GM12875 (cell line): Measurements from ENCODE around the gene ALPG.
"Not testable (repeated sequence)": the region's sequence is repeated elsewhere in the genome, so short reads cannot be mapped to it uniquely, and the experiment has no call there.

ENCODE experiments used
- H3K4me3 ChIP-seq: one replicate; pipeline ENCODE4 v1.5.1; 2011; ENCODE audit warnings: low read depth, low read length, control low read depth
- TF ChIP-seq, protein P1 (sequence below): IDR thresholded peaks from 2 replicates; pipeline ENCODE4 v1.5.1; 2011; ENCODE audit warnings: low read depth, mild to moderate bottlenecking, control low read depth, inconsistent platforms, low read length, moderate library complexity, borderline replicate concordance; ENCODE audit not compliant: insufficient read depth

Gene ALPG

DNA sequence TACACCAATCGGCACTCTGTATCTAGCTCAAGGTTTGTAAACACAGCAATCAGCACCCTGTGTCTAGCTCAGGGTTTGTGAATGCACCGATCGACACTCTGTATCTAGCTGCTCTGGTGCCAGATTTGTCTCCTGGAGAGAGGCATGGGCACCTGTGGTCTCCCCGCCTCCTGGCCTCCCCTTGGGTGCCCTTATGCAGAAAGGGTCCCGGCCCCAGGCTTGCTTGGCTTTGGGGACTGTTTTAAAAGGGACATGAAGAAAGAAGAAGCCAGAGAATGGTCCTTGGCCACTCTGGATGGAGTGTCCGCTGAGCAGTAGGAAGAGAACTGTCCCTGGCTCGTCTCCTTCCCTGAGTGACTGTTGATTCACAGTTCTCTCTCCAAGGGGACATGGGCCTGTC lies 39.6 kb upstream of the ALPG start:
- TF ChIP-seq, protein P1, sequence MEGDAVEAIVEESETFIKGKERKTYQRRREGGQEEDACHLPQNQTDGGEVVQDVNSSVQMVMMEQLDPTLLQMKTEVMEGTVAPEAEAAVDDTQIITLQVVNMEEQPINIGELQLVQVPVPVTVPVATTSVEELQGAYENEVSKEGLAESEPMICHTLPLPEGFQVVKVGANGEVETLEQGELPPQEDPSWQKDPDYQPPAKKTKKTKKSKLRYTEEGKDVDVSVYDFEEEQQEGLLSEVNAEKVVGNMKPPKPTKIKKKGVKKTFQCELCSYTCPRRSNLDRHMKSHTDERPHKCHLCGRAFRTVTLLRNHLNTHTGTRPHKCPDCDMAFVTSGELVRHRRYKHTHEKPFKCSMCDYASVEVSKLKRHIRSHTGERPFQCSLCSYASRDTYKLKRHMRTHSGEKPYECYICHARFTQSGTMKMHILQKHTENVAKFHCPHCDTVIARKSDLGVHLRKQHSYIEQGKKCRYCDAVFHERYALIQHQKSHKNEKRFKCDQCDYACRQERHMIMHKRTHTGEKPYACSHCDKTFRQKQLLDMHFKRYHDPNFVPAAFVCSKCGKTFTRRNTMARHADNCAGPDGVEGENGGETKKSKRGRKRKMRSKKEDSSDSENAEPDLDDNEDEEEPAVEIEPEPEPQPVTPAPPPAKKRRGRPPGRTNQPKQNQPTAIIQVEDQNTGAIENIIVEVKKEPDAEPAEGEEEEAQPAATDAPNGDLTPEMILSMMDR = no peak
- H3K4me3 ChIP-seq = no peak overlapping the region

DNA sequence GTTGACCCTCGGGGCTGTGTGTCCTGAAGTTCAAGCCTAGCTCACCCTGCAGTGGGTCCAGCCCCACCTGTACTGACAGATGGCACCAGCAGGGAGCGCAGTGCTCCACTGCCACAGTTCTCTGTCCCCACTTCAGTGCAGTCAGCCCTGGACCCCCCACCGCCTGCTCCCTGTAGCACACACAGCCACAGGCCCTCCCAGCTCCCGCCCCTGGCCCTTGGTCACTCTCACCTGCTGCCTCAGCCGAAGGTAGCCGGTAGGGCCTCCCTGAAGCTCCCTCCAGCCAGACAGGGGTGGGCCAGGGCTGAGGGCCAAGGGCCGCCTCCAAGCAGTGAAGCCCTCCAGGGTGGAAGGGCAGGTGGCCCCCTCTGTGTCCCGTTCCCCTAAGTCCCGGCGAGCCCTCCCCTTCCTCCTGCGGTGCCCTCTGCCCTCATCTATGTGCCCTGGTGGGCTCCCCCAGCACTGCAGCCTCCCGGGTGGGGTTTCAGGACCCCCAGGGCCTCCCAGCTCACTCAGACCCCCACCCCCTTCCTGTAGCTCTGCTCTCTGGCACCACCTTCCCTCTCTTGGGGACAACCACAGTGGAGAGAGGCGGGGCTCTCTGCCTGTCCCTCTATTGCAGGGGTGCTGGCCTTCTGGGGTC lies 38.9 kb upstream of the ALPG start:
- H3K4me3 ChIP-seq = no peak overlapping the region
- TF ChIP-seq, protein P1 = peak; percentile 45; the same call in 1 of the 2 replicates

DNA sequence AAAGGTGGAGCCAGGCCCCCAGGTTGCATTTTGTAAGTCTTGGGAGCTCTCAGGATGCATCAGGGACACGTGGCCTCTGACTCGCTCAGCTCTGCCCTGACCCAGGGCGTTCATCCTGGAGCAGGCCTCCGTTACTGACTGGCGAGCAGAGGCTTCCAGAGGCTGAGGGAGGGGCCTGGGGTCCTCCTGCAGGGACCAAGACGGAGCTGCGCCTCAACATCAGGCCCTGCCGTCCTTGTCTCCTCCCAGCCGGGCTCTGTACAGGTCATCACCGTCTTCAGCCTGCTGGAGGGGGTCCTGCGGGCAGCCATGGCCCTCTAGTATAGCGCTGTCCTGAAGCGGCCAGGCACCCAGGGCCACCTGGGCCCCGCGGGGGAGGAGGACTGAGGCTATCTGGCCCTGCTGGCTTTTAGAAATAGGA lies 38.3 kb upstream of the ALPG start:
- H3K4me3 ChIP-seq = no peak overlapping the region
- TF ChIP-seq, protein P1 = no peak

DNA sequence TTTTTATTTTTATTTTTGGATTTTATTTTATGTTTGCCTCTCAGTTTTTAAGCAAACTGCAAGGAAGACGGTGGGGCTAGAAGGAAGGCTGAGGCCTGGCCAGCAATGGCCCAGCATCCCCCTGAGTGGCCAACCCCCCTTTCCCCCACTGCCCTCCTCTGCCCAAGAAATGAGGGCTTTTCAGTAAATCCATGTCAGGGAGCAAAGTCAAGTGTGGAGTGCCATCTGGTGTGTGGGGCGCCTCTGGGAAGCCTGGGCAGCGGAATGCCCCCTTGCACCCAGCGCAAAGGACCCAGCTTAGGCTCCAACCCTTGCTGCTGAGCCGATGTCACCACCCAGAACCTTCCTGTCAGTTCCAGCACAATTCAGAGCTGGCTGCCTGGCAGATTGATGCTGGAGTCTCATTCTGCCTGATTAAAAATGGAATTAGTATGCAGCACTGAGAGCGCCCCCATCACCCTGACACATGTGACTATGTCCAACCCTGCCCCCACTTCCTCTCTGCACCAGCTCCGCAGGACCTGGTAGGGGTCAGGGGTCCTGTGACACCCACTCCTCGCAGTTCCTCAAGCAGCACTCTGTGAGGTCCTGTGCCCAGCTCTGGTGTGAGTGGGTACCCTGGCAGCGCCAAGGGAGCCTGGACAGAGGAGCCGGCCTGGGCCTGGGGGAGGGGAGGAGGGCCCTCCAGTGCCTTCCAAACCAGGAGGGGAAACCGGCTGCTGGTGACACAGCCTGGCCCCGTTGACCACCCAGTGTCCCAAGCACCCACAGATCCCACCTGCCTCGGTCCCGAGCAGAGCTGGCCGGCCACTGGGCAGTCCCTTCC lies 37.3 kb upstream of the ALPG start:
- no peak overlapping the region for H3K4me3 ChIP-seq
- TF ChIP-seq, protein P1 = no peak

DNA sequence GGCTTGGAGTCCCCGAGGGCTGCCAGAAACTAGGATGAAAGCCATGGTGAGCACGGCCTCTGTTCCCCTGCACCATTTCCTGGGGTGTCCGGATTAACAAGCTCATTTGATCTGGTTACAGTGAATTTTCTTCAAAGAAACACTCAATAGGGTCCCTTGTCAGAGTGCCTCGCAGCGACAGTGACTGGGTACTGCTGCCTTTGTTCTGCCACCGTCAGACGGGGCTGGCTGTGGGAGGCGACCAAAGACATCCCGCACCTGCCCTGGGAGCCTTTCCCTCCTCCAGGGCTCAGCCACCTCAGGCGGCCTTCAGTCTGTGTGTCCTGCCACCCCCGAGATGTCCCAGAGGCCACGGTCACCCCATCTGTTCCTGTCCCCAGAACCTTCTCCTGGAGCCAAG lies 36.6 kb upstream of the ALPG start:
- H3K4me3 ChIP-seq = not testable (repeated sequence)

DNA sequence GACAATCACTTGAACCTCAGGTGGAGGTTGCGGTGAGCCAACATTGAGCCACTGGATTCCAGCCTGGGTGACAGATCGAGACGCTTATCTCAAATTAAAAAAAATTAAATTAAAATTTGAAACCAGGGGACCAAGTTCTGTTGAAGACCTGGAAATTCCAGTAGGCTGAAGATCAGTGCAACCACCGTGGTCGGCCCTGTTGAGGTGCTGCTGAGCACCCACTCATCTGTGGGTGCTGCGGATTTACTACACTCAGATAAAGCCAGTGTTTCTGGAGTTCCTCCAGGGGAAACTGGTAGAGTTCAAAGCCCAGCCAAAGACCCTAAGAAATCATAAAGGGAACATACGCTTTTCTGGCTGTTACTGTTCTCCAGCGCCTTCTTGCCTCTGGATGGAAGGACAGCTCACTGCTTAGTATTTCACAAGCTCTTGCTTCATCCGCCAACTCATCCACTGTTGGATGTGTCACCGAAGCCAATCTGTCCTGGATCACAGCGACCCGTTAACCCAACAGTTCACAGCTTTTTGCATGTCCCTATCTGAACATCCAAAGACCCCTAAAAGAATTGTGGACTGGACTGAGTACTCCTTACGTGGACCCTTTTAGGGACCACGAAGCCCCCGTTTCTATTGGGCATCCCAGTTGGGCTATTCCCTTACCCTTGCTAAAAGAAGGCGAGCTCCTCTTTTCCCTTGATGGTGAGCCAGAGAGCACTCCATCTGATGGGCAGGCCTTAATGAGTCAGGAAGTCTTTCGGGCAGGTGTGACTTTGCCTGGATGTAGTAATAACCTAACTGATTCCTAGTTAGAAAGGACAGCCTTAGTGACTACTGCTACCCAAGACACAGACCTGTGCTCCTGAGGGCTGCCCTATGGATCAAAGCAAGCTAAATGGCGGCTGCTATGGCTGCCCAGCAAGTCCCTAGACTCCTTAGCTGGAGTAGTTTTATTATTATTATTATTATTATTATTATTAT lies 34.1 kb upstream of the ALPG start:
- TF ChIP-seq, protein P1 = no peak
- H3K4me3 ChIP-seq = no peak overlapping the region

DNA sequence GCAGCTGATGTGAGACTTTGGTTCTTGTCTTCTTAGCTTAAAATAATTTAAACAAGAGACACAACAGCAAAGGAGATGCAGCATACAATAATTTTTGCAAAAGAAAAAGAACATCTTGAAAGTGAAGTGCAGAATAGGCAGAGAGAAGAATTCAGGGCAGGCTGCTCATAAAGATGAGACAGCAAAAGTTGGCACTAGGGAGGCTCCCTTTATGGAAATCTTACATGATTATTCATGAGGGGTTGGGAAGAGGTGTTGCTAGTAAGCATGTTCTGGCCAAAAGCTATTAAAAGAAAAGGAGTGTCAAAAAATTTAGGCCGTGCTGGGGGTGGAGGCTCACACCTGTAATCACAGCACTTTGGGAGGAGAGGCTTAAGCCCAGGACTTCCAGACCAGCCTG lies 32.3 kb upstream of the ALPG start:
- H3K4me3 ChIP-seq = no peak overlapping the region
- TF ChIP-seq, protein P1 = no peak
